GM21381 (cell line): ENCODE data around the gene CEACAM8.
"Not testable (repeated sequence)": the region's sequence is repeated elsewhere in the genome, so short reads cannot be mapped to it uniquely, and the experiment has no call there.

ENCODE experiments used
- ATAC-seq: cut with Tn5 transposase; IDR thresholded peaks from one replicate; pipeline ENCODE4 v1.9.1; 2021; ENCODE audit warnings: mild to moderate bottlenecking, moderate library complexity; ENCODE audit not compliant: unreplicated experiment

The CEACAM8 gene

DNA sequence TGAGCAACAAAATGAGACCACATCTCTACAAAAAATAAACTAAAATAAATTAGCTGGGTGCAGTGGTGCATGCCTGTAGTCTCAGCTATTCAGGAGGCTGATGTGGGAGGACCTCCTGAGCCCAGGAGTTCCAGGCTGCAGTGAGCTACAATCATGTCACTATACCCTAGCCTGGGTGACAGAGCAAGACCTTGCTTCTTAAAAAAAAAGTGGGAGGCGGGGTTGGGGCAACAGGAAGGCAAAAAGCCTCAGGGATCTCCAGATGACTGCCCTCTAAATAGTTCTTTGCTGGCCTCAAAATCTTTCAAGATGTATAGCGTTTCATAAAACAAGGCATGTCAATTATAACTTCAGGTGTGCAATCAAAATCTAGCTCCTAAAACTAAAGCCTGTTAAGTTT, 18.5 kb downstream of the CEACAM8 start:
- ATAC-seq: no peak

DNA sequence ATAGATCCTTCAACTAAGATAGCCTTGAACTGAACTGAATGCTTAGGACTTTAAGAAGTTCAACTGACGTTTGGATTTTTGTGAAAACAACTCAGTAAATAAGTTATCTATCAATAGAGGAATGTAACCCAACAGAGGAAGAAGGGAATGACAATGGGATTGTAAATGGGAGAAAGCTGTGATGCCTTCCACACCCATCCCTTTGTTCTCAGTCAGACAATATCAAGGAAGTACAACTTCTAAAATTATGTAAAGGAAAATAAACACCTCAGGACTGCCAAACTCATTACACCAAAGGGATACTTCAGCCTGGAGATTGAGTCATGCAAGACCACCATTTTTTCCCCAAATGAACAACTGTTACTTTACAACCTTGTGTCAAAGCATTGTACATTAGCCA, 21.1 kb downstream of the CEACAM8 start:
- no peak for ATAC-seq

DNA sequence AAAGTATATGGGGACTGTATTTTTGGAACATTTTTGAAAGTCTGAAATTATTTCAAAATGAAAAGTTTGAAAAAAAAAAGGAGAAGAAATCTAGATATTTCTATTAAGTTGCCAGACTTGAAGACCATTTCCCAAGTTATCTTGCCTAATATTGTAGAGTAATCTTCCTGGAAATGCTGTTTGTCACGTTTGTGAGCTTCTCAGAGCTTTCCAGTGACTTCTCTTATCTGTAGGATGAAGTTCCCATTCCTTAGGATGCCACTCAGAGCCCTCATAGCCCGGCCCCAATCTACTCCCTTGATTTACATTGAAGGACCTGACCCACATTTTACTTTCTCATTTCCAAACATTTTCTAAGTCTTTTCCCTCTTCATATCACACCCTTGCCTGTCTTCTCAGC, 23.6 kb downstream of the CEACAM8 start:
- no peak for ATAC-seq

DNA sequence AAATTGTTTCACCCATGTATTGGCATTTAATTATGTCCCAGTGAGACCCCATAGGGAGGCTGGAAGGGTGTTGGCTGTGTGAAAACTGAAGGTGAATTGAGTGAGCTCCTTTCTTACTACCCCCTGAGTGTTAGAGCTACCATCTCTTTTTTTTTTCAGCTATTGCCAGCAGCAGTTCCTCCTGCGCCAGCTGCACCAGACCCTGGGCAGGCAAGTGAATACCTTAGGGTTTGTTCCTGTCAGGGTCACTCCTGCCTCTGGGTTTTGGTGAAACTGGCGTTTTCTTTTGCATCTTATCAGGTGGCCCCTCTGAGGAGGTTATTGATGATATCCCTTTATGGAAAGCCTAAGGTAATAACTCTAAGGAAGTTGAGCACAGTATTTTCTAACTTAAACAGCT, 25.5 kb downstream of the CEACAM8 start:
- ATAC-seq: no peak

DNA sequence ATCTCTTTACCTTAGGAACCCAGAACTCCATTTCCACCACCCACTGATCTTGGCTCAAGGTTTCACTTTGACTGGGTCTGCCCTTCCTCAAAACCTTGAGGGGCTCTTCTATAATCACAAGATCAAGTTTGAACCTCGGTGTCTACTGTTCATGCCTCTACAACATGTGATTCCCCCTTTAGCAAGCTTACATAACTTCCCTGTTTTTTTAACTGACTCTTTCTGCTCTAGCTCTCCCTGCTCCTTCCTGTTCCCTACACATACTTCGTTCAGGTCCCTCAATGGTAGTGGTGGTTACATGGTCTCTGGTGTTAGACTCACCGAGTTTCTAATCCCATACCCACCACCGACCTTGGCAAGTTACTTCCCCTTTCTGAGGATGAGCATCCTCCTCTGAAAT, 26.7 kb downstream of the CEACAM8 start:
- no peak for ATAC-seq

DNA sequence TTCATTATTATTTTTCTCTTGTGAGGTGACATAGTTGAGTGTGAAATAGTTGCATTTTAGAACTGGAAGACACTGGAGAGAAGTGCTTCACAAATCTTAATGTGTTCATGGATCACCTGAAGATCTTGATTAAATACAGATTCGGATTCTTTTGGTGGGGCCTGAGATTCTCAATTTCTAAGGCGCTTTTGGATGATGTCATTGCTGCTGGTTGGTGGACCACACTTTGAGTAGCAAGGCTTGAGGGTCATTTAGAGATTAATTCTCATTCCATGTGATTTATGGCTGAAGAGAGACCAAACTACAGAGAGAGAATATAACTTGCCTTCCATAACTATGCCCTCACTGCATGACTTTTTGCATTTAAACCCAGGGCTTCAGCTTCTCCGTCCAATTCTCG, 27.2 kb downstream of the CEACAM8 start:
- ATAC-seq: no peak

DNA sequence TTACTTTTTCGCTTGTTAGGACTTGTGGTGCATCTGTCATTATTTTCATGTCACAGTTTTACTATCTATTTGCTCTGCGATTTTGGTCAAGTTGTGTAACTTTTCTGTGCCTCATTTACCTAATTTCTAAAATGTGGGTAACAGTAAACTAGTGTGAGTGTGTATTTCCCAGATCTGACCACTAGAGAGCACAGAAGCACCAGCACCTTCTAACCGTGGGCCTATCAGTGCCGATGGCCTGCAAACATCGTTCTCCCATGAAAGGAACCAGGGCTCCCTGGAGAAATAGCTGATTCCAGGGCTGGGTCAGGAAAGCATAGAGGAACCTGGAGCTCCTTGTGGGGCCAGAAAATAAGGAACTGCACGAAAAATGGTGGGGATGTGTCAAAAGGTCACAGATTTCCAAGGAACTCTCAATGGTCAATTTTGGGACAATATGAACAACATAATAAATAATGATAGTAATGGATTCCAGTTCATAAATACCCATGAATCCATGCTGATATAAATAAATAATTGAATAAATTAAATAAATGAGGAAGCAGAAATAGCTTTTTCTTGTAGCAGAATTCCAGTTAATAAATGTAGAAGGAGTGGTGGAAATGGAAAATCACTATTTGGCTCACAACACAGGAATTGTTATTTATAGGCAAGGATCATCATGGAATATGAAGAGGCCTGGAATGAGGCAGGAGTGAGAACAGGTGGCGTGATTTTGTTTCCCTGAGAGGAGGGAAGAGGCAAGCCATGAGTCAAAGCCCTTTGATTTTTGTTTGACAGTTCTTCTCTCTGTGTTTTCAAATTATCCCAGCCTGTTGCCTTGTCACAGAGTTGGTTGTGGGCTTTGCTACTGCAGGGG, 31.1 kb downstream of the CEACAM8 start:
- no peak for ATAC-seq

DNA sequence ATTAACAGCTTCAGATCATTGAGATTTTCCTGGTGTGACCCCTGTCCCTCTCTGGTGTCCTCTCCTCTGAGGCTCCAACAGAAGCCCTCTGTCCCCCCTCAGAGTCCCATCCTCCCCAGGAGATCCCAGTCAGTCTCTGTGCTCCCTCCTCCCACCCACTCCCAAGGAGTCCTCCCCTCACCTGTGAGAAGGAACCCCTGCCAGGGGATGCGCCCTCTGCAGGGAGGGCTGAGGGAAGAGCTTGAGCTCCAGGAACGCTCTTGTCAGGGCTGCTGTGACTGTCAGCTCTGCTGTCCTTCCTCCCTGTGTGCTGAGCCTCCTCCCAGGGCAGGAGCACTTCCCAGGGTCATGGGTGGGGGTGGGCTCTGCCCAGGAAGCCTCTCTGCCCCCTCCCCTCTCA, 33.2 kb downstream of the CEACAM8 start:
- no peak for ATAC-seq

DNA sequence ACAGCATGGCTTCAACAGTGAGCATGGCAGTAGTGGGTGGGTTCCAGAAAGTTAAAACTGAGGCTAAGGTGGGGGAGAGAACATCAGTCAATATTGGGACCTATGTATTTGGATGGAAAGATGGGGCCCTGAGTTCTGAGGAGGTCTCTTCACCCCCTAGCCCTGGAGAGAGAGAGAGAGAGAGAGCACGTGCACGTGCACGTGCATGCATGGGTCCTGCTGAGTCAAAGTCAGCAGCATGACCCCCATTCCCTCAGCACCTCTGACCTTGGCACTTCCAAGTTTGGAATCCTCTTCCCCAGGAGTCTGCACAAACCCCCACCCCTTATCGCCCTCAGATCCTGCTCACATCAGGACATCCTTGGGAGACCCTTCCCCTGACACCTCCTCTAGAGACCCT, 34.0 kb downstream of the CEACAM8 start:
- no peak for ATAC-seq

DNA sequence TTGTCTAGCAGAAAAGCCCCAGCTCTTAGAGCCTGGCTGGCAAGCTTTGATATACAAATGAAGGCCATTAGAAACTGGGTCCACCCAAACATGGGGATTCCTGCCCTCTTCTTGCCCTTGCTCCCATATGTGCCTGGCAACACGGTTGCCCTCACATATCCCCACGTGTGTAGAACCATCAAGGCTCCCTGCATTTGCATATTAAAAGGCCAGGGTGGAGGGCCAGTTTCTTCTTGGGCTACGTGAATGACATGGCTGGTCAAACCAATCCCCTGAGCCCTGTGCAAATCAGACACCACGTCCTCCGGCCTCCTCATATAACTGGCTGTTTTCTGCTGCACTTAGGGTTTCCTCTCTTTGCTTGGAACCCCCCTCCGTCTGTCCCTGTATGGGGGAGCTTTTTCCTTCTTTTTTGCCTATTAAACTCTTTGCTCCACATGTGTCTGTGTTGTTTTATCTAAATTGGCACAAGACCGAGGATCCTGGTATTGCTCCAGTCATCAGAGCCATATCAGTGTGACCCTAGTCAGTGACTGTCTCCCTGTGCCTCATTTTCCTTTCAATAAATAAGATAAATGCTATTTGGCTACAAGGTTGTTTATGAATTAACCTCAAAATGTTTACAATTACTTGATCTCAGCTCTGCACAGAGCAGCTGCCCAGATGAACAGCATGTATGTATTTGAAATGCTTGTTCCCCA, 36.1 kb downstream of the CEACAM8 start:
- no peak for ATAC-seq

DNA sequence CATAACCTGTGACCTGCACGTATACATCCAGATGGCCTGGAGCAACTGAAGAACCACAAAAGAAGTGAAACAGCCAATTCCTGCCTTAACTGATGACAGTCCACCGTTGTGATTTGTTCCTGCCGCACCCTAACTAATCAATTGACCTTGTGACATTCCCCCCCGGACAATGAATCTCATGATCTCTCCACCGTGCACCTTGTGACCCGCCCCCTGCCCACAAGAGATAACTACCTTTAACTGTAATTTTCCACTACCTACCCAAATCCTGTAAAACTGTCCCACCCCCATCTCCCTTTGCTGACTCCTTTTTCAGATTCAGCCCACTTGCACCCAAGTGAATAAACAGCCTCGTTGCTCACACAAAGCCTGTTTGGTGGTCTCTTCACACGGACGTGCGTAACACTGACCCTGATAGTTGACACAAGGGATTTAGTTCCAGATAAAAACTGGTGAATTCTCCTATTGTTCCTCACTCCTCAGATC, 37.3 kb downstream of the CEACAM8 start:
- not testable (repeated sequence) for ATAC-seq

DNA sequence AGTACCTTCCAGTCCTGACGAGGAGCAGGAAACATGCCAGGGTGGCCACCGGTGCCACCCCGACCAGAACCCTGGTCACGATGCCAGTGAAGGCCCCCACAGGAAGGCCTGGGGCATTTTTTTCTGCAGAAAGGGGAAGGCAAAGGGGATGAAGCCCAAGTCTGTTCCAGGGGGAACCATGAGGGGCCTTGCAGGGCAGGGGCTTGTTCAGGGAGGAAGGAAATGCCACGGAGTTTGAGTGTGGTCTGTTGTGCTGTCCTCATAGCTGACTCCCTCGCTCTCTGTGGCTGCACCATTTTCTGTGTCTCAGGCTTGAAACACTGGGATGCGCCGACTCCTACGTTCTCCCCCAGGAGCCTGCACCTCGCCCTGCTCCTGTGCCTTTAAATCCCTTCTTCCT, 38.9 kb downstream of the CEACAM8 start:
- no peak for ATAC-seq

DNA sequence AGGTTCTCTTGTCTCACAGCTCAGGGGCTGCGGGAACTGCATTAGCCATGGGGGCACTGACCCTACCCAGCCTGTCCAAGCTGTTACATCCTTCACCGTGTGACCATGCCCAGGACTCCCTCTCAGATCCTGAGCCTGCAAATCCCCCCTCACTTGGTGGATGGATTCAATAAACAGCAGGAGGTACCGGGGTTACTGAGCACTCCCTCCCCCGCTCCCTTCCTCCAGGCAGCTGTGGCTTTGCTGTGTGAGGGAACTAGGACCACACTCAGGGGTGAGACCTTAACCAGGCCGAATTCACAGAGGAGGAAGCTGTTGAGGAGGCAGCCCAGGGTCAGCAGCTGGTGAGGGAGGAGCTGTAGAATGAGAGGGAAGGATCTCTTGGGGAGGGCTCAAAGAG, 39.4 kb downstream of the CEACAM8 start:
- no peak for ATAC-seq

DNA sequence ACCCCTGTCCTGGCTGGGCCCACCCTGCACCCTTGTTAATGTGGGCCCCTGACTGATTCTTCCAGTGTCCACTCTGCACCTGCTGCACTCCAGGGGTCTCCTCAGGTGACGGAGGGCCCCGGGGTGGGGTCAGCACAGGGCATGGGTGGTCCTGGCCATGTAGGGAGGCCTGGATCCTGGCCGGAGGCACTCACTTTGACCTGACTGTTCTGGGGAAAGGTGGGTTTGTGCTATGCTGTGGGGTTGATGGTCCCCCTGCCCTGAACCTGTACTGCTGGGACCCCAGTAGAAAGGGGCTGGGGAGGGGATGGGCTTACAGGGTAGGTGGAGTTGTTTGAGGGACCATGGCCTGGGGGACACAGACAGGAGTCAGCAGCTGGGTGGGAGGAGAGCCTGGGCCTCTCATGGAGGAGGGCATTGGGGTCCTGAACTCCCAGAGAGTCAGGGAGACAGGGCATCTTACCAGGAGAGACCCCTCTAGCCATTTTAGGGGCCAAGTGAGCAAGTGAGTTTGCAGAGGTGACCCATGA, 40.6 kb downstream of the CEACAM8 start:
- ATAC-seq: no peak

DNA sequence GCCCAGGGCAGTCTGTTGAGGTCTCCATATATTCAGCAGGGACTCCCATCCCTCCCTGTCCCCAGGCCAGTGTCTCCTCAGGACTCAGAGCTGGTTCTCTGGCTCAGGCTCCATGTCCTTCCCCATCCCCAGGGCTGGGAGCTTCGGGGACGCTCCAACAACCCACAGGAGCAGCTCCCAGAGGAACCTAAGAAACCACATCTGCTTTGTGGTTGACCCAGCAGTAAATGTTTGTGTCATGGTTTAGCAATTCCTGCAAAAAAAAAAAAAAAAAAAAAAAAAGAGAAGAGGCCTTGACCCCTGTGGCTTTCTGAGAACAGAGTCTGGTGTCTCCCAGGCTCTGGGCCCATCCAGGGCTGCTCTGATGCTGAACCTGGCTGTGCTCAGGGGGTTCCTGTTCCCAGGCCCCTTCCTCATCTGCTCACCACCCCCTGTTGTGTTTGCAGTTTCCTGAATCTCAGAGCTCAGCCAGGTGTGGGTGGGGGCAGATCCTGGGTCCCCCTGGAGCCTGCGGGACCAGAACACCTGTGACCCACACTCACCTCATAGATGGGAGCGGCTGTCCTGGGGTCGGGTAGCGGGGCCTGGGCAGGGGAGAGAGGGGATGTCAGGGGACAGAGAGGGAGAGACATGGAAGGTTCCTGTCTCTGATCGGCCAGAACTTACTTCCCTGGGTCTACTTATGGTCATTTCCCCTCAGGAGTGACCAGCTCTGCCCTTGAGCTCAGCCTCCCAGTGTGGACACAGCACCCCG, 41.3 kb downstream of the CEACAM8 start:
- ATAC-seq: no peak

DNA sequence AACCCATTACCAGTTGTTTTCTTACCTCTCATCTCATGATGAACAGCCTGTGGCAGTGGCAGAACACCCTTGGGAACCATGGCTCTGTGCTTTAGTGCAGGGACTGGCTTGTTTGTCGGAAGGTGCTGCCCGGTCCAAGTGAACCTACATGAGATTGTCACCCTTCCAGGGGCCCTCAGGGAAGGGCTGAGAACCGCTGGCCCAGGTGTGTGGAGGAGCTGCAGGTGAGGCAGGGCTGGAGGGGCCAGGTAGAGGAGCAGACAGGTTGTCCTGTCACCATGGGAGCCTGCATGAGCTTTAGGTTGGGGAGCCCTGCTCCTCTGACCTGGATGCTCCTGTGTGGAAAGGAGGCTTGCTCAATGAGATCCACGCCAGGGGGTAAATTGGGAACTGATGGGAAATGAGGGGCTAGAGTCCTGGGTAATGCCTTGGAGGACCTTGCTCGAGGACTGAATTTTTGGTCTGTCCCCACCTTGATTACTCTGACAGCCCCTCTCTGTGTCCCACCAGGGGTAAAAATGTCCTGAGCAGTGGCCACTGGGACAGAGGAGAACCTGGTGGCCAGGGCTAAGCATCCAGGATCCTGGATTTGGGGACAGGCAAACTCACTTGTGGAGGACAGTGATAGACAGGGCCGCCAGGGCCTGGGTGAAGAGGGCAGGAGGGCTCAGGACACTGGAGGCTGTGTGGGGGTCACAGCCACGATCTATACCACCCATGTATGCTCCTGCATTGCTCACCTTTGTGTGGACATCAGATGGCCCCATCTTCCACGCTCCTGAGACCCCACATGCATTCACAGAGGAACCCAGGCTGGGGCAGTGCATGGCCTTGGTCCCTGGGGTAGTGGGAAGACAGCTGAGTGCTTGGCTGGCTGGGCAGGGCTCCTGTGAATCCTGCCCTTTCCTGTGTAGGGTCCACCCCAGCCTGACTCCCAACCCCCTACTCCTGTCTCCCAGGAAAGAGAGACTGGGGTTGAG, 42.3 kb downstream of the CEACAM8 start:
- no peak for ATAC-seq

DNA sequence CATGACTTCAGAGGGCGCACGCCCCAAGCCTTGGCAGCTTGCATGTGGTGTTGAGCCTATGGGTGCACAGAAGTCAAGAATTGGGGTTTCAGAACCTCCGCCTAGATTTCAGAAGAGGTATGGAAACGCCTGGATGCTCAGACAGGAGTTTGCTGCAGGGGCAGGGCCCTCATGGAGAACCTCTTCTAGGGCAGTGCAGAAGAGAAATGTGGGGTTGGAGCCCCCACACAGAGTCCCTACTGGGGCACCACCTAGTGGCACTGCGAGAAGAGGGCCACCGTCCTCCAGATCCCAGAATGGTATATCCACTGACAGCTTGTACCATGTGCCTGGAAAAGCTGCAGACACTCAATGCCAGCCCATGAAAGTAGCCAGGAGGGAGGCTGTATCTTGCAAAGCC, 44.2 kb downstream of the CEACAM8 start:
- not testable (repeated sequence) for ATAC-seq

DNA sequence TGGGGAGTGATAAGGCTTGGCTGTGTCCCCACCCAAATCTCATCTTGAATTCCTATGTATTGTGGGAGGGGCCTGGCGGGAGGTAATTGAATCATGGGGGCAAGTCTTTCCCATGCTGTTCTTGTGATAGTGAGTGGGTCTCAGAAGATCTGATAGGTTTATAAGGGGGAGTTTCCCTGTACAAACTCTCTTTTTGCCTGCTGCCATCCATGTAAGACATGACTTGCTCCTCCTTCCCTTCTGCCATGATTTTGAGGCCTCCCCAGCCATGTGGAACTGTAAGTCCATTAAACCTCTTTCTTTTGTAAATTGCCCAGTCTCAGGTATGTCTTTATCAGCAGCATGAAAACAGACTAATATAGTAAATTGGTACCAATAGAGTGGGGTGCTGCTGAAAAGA, 45.7 kb downstream of the CEACAM8 start:
- ATAC-seq: not testable (repeated sequence)

DNA sequence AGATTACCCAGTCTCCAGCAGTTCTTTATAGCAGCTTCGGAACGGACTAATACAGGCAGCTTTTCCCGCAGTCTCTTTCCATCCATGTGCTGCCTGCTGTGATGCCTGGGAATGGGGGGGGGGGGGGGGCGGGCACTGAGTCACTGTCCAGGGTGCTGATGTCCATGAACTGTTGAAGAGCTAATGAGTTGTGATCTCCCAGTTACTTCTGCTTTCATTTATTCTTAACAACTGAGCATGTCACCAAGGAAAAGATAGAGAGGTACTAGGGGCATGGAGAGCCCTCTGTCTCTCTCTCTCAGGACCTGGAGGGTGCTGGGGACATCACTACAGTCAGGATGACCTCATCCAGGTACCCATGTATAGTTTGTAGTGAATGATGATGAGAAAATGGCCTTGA, 46.2 kb downstream of the CEACAM8 start:
- no peak for ATAC-seq

DNA sequence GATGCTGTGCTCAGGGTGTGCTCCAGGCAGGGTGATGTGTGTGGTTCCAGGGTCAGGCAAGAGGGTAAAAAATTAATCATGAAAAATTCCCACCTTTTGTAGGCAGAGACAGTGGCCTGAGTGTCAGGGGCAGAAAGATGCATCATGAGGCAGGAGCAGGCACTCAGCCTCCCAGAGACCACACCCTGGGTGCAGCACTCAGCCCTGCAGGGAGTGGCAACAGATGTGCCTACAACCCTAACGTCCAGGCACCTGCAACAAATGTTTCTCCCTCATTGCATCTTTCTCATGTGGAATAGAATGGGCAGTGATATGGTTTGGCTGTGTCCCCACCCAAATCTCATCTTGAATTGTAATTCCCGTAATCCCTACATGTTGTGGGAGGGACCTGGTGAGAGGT, 46.8 kb downstream of the CEACAM8 start:
- no peak for ATAC-seq
